Retinal pigment epithelial cell (primary cell): ENCODE data around the gene NLGN1.

ENCODE experiments used
- DNase-seq: peaks from one replicate; pipeline ENCODE4 v3.0.0-alpha.2; 2010; ENCODE audit warnings: low read depth
- H3K4me3 ChIP-seq: 2 replicates; pipeline ENCODE4 v1.5.1; 2011; ENCODE audit warnings: mild to moderate bottlenecking, low read length, control low read depth, moderate library complexity
- TF ChIP-seq, protein P1 (sequence below): conservative IDR thresholded peaks from 2 replicates; pipeline ENCODE4 v1.5.1; 2011; ENCODE audit warnings: low read depth, low read length, control low read depth, inconsistent platforms

The NLGN1 gene

DNA sequence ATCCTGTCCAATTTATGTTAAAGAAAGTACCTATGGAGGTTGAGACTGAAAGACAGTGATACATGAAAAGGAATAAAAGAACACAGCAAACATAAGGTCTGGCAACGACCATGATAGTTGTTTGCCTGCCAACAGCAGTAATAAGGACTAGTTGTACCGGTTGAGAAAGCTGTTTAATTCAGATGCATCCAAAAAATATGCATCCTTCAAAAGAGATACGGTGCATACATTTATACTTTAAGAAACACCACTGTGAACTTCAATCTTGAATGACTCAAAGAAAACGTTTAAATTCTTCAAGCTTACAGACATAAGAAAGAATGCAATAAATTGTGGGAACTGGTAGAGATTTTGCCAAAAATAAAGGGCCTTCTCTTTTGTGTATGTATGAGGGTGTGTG, 492.1 kb downstream of the NLGN1 start:
- TF ChIP-seq, protein P1, sequence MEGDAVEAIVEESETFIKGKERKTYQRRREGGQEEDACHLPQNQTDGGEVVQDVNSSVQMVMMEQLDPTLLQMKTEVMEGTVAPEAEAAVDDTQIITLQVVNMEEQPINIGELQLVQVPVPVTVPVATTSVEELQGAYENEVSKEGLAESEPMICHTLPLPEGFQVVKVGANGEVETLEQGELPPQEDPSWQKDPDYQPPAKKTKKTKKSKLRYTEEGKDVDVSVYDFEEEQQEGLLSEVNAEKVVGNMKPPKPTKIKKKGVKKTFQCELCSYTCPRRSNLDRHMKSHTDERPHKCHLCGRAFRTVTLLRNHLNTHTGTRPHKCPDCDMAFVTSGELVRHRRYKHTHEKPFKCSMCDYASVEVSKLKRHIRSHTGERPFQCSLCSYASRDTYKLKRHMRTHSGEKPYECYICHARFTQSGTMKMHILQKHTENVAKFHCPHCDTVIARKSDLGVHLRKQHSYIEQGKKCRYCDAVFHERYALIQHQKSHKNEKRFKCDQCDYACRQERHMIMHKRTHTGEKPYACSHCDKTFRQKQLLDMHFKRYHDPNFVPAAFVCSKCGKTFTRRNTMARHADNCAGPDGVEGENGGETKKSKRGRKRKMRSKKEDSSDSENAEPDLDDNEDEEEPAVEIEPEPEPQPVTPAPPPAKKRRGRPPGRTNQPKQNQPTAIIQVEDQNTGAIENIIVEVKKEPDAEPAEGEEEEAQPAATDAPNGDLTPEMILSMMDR, result no peak

DNA sequence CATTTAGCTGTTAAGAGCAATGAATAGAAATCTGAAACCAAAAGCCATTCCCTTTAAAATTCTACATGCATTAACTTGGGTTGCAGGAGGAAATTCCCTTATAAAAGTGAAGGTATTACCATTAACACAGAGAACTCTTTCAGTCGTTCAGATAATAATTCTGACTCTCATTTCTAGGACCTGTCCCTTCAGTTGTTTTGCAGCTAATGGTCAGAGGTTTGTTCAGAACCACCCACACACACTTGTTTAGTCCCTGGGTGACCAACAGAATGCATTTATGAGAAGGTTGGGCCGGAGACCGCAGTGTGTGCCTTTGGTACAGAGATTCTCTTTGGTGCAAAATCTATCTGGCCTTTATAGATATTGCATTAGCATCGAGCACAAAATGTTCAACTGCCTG, 492.5 kb downstream of the NLGN1 start:
- H3K4me3 ChIP-seq, result no peak overlapping the region
- TF ChIP-seq, protein P1, result no peak
- DNase-seq, result no peak

More for the DNA sequence above, 492.1 kb downstream of the NLGN1 start:
- DNase-seq, result no peak
- no peak overlapping the region for H3K4me3 ChIP-seq

GRCh38 chr3:173891272-173892100, 493.9 kb downstream of the NLGN1 start:
- no peak overlapping the region for H3K4me3 ChIP-seq
- DNase-seq, result no peak
- TF ChIP-seq, protein P1, result no peak

DNA sequence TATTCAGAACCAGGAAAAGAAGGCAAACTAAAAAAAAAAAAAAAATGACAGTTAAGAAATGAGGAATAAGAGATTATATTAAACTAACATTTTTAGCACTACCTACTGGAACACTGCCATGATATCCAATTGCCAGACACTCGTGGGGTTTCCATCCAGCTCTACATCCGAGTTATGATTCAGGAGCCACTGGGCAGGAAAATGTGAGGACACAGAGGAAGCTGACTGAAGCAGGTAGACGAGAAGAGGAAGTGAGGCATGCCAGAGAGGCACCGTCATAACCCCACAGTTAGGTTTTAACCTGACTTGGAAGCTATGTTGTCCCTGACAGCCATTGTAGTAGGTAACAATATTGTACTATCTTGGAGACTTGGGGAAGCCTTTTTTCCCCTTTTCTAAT, 495.0 kb downstream of the NLGN1 start:
- DNase-seq, result no peak
- no peak overlapping the region for H3K4me3 ChIP-seq
- TF ChIP-seq, protein P1, result no peak

DNA sequence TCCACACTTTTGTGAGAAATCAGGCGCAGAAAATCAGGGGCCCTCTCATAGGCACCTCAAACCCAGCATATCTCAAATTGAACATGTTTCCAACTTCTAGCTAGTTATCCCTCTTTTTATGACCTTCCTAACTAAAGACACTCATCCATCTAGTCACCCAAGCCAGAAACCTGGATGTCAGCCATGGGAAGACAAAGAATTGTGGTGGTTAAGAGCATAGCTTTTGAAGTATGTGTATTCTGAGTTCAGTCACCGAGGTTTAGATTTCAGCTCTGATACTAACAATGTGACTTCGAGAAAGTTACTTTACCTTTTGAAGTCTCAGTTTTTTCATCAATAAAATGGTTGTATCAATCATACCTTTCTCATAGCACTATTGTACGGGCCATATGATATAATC, 495.5 kb downstream of the NLGN1 start:
- TF ChIP-seq, protein P1, result no peak
- DNase-seq, result no peak
- no peak overlapping the region for H3K4me3 ChIP-seq

DNA sequence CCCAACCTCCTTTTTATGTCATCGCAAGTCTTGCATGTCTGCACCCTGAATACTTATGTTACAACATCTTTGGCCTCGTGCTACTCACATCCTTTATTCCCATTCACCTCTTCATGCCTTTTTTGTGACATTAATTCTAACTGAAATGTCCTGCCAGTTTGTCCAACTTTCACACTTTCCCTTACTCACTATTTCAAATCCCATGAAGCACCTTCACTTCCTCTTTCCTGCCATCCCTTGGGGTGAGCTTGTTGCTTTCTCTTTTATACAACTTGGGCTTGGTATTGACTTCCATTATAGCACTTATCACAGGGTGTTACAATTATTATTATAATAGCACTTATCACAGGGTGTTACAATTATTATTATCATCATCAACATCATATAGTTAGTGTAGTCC, 496.3 kb downstream of the NLGN1 start:
- no peak overlapping the region for H3K4me3 ChIP-seq
- DNase-seq, result no peak
- TF ChIP-seq, protein P1, result no peak

- H3K4me3 ChIP-seq, result no peak overlapping the region
- DNase-seq, result no peak
- TF ChIP-seq, protein P1, result no peak
These were observed 500.1 kb downstream of the NLGN1 start for GRCh38 chr3:173897631-173898030.
